HCT116 (cell line): ENCODE results near the gene PRPF6.

Experiments
- CTCF ChIP-seq, 3 experiments: fragments of 200-600 bp in 1 of 3; sonication (generic) in 1 of 3; IDR thresholded peaks in 2 of 3; conservative IDR thresholded peaks in 1 of 3; 2 replicates each; pipeline ENCODE4 v1.5.1; 2012 to 2017; ENCODE audit warnings: low read depth in 2 of 3, low read length in 2 of 3, antibody characterized with exemption in 1 of 3, borderline replicate concordance in 1 of 3, control low read depth in 1 of 3, mild to moderate bottlenecking in 1 of 3, mixed read lengths in 1 of 3, mixed run types in 1 of 3, moderate library complexity in 1 of 3; ENCODE audit not compliant: insufficient read depth in 1 of 3
- EGR1 ChIP-seq: IDR thresholded peaks from 2 replicates; pipeline ENCODE4 v1.6.1; 2012; ENCODE audit warnings: low read depth
- POLR2A ChIP-seq: IDR thresholded peaks from 2 replicates; pipeline ENCODE4 v1.7.0; 2011; ENCODE audit warnings: borderline replicate concordance; ENCODE audit not compliant: insufficient read depth, insufficient read length; ENCODE audit errors: extremely low read depth
- POLR2AphosphoS5 ChIP-seq: IDR thresholded peaks from 2 replicates; pipeline ENCODE4 v1.6.1; 2011; ENCODE audit warnings: mild to moderate bottlenecking, low read depth, low read length, moderate library complexity
- RAD21 ChIP-seq: IDR thresholded peaks from 2 replicates; pipeline ENCODE4 v1.6.1; 2012; ENCODE audit warnings: low read depth, mild to moderate bottlenecking
- SIN3A ChIP-seq: IDR thresholded peaks from 2 replicates; pipeline ENCODE4 v1.6.1; 2012; ENCODE audit warnings: low read depth
- SP1 ChIP-seq: IDR thresholded peaks from 2 replicates; pipeline ENCODE4 v1.6.1; 2012; ENCODE audit warnings: low read depth
- TF ChIP-seq, protein P1 (sequence below): IDR thresholded peaks from 2 replicates; pipeline ENCODE4 v1.6.1; 2012; ENCODE audit warnings: low read depth
- TF ChIP-seq, protein P2 (sequence below): IDR thresholded peaks from 2 replicates; pipeline ENCODE4 v1.6.1; 2011; ENCODE audit warnings: mild to moderate bottlenecking, low read length, moderate library complexity; ENCODE audit not compliant: insufficient replicate concordance; ENCODE audit errors: extremely low read depth
- TF ChIP-seq, protein P3 (sequence below): IDR thresholded peaks from 2 replicates; pipeline ENCODE4 v1.6.1; 2012
- TF ChIP-seq, protein P4 (sequence below): IDR thresholded peaks from 2 replicates; pipeline ENCODE4 v1.6.1; 2012

DNA sequence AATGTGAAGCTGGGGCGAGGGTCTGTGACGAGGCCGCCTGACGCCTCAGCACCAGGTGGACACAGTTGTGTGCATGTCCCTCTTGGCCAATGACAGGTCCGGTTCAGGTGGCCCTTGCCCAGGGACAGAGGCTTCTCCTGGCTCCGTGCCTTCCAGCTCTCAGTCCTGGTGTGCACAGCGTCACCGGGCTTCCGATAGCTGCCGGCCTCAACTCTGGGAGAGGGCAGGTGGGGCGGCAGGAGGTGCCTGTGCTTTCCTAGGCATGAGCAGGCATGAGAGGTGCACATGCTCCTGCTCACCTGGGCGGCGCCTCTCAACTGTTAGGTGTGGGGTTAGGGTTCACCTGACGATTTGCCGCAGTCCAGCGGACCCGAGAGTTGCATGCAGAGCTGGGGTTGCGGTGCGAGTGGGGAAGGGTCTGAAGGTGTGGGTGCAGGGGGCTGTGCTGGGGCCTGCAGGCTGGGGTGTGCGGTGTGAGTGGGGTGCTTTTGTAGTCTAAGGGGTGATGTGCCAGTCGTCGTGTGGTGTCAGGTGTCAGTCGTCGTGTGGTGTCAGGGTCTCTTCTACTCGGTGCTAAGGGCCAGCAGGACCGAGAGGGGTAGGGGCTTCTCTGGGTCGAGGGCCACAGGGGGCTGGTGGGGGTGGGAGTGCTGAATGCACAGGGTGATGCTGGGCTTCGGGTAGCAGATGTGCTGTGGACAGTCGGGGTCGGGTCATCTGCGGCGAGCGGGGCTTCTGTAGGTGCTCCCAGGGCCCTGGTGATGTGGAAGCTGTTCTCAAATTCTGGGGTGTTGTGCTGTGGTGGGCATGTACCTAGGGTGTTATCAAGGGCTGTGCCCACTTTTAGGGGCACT lies 72.3 kb downstream of the PRPF6 start:
- TF ChIP-seq SP1, result no peak
- no peak for TF ChIP-seq POLR2AphosphoS5
- TF ChIP-seq POLR2A, result no peak
- TF ChIP-seq CTCF (IDR thresholded peaks at IDR 0.05 in 2 of 3, conservative IDR thresholded peaks at IDR 0.05 in 1 of 3; ENCODE audit: borderline replicate concordance in 1 of 3, insufficient read depth in 1 of 3, low read depth in 2 of 3, low read length in 2 of 3), result no peak
- TF ChIP-seq, protein P1, sequence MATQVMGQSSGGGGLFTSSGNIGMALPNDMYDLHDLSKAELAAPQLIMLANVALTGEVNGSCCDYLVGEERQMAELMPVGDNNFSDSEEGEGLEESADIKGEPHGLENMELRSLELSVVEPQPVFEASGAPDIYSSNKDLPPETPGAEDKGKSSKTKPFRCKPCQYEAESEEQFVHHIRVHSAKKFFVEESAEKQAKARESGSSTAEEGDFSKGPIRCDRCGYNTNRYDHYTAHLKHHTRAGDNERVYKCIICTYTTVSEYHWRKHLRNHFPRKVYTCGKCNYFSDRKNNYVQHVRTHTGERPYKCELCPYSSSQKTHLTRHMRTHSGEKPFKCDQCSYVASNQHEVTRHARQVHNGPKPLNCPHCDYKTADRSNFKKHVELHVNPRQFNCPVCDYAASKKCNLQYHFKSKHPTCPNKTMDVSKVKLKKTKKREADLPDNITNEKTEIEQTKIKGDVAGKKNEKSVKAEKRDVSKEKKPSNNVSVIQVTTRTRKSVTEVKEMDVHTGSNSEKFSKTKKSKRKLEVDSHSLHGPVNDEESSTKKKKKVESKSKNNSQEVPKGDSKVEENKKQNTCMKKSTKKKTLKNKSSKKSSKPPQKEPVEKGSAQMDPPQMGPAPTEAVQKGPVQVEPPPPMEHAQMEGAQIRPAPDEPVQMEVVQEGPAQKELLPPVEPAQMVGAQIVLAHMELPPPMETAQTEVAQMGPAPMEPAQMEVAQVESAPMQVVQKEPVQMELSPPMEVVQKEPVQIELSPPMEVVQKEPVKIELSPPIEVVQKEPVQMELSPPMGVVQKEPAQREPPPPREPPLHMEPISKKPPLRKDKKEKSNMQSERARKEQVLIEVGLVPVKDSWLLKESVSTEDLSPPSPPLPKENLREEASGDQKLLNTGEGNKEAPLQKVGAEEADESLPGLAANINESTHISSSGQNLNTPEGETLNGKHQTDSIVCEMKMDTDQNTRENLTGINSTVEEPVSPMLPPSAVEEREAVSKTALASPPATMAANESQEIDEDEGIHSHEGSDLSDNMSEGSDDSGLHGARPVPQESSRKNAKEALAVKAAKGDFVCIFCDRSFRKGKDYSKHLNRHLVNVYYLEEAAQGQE, result no peak
- no peak for TF ChIP-seq RAD21
- TF ChIP-seq SIN3A, result no peak
- no peak for TF ChIP-seq EGR1
- TF ChIP-seq, protein P2, sequence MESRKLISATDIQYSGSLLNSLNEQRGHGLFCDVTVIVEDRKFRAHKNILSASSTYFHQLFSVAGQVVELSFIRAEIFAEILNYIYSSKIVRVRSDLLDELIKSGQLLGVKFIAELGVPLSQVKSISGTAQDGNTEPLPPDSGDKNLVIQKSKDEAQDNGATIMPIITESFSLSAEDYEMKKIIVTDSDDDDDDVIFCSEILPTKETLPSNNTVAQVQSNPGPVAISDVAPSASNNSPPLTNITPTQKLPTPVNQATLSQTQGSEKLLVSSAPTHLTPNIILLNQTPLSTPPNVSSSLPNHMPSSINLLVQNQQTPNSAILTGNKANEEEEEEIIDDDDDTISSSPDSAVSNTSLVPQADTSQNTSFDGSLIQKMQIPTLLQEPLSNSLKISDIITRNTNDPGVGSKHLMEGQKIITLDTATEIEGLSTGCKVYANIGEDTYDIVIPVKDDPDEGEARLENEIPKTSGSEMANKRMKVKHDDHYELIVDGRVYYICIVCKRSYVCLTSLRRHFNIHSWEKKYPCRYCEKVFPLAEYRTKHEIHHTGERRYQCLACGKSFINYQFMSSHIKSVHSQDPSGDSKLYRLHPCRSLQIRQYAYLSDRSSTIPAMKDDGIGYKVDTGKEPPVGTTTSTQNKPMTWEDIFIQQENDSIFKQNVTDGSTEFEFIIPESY, result no peak
- TF ChIP-seq, protein P3, sequence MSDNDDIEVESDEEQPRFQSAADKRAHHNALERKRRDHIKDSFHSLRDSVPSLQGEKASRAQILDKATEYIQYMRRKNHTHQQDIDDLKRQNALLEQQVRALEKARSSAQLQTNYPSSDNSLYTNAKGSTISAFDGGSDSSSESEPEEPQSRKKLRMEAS, result no peak
- TF ChIP-seq, protein P4, sequence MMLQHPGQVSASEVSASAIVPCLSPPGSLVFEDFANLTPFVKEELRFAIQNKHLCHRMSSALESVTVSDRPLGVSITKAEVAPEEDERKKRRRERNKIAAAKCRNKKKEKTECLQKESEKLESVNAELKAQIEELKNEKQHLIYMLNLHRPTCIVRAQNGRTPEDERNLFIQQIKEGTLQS, result no peak
